ENCODE data around the gene CMTM3. TPM values are rescaled to one million over a fixed set of nuclear protein-coding genes. Genes with fewer than 3 reads are reported as not detected.
"Not testable (repeated sequence)": the region's sequence is repeated elsewhere in the genome, so short reads cannot be mapped to it uniquely, and the experiment has no call there.

CMTM3 gene
- 1 to 10 TPM; 3.4 to 6.7 TPM for total RNA-seq
- long read RNA-seq, partial matches to known transcripts: 0 of 2 reads
- long read RNA-seq, other reads (novel, unspliced or antisense): 1 of 2 reads

- ATAC-seq: peak; percentile 63
- peak; percentile 38 to 75 for DNase-seq
- intact Hi-C loops (cut with DNase I, micrococcal nuclease): no loop called here
Measured at GRCh38 chr16:66604376-66605176, at the start of gene CMTM3. Gene CMTM3 (plus strand): TSS chr16:66604704. CDS start chr16:66604806, 102 bp downstream.

GRCh38 chr16:66560107-66560506 lies 44.4 kb upstream of the CMTM3 start:
- intact Hi-C loops (cut with DNase I, micrococcal nuclease): no loop called here
- DNase-seq (no peak), ATAC-seq (no peak)

GRCh38 chr16:66561381-66562080 lies 43.0 kb upstream of the CMTM3 start:
- ATAC-seq: no peak
- no peak for DNase-seq
- intact Hi-C loops (cut with DNase I, micrococcal nuclease): no loop called here

GRCh38 chr16:66562409-66562808 lies 42.1 kb upstream of the CMTM3 start:
- DNase-seq (no peak), ATAC-seq (no peak)
- intact Hi-C loops (cut with DNase I, micrococcal nuclease): no loop called here

GRCh38 chr16:66562986-66563385 lies 41.5 kb upstream of the CMTM3 start:
- intact Hi-C loops (cut with DNase I, micrococcal nuclease): no loop called here
- DNase-seq (no peak), ATAC-seq (no peak)

GRCh38 chr16:66563574-66564334 lies 40.8 kb upstream of the CMTM3 start:
- intact Hi-C loops (cut with DNase I, micrococcal nuclease): no loop called here
- DNase-seq: no peak
- no peak for ATAC-seq

GRCh38 chr16:66566051-66566901 lies 38.2 kb upstream of the CMTM3 start, which contains the start of gene CMTM1:
Gene CMTM1 (plus strand): TSS chr16:66566439. CDS start chr16:66566514, 75 bp downstream.
- ATAC-seq: no peak
- intact Hi-C loops (cut with DNase I, micrococcal nuclease): no loop called here
- DNase-seq: no peak

GRCh38 chr16:66567270-66567669 lies 37.2 kb upstream of the CMTM3 start:
- intact Hi-C loops (cut with DNase I, micrococcal nuclease); ATAC-seq; DNase-seq: not testable (repeated sequence)

GRCh38 chr16:66568355-66568754 lies 36.1 kb upstream of the CMTM3 start:
- ATAC-seq (no peak), DNase-seq (no peak)
- intact Hi-C loops (cut with DNase I, micrococcal nuclease): no loop called here

- DNase-seq (no peak), ATAC-seq (no peak)
- intact Hi-C loops (cut with DNase I, micrococcal nuclease): no loop called here
Measured at GRCh38 chr16:66569131-66569530, 35.4 kb upstream of the CMTM3 start.

- intact Hi-C loops (cut with DNase I, micrococcal nuclease): no loop called here
- peak; percentile 64 for ATAC-seq
- DNase-seq: no peak
Measured at GRCh38 chr16:66569827-66570405, 34.6 kb upstream of the CMTM3 start.

GRCh38 chr16:66572356-66572755 lies 32.1 kb upstream of the CMTM3 start:
- ATAC-seq (no peak), DNase-seq (no peak)
- intact Hi-C loops (cut with DNase I, micrococcal nuclease): no loop called here

- DNase-seq (no peak), ATAC-seq (no peak)
- intact Hi-C loops (cut with DNase I, micrococcal nuclease): no loop called here
Measured at GRCh38 chr16:66574081-66574480, 30.4 kb upstream of the CMTM3 start.

GRCh38 chr16:66574531-66574930 lies 30.0 kb upstream of the CMTM3 start:
- no peak for DNase-seq
- ATAC-seq: no peak
- intact Hi-C loops (cut with DNase I, micrococcal nuclease): no loop called here

GRCh38 chr16:66575060-66575459 lies 29.4 kb upstream of the CMTM3 start:
- intact Hi-C loops (cut with DNase I, micrococcal nuclease): no loop called here
- ATAC-seq (no peak), DNase-seq (no peak)

GRCh38 chr16:66576296-66576695 lies 28.2 kb upstream of the CMTM3 start:
- ATAC-seq (no peak), DNase-seq (no peak)
- intact Hi-C loops (cut with DNase I, micrococcal nuclease): no loop called here

GRCh38 chr16:66578651-66579531 lies 25.6 kb upstream of the CMTM3 start, which contains the start of gene CMTM2:
Gene CMTM2 (plus strand): TSS chr16:66579463. CDS start chr16:66579608, 145 bp downstream.
- DNase-seq (peak in 1 of 2 donors; percentile 21), ATAC-seq (peak; percentile 31)
- intact Hi-C loops (cut with DNase I, micrococcal nuclease): no loop called here

All from left colon (tissue), 2 donors.